ENCODE data around the gene FBXO42. TPM values are rescaled to one million over a fixed set of nuclear protein-coding genes. Genes with fewer than 3 reads are reported as not detected.

Gene FBXO42
- total and polyA plus RNA-seq, 2 donors (not counting 3 experiments of a cell fraction or from before 2014, with no cell fraction given) = 16.3 to 20.4 TPM

DNA sequence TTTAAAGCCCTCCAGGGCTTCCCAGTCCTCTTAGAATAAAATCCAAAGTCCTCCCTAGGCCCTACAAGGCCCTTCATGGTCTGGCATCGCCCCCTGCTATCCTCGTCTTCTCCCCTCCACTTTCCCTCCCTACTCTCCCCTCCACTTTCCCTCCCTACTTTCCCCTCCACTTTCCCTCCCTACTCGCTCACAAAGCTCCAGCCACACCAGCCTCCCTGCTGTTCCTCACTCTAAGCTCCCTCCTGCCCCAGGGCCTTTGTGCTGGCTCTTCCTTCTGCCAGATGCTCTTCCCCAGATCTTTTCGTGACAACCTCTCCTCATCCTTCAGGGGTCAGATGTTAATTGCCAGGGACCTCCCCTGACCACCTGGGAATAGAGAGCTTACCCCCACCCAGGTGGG, 152.6 kb downstream of the FBXO42 start:
- POLR2A ChIA-PET = interaction anchor here (0.6 kb wide), 1 partner anchor 134 kb away, joined by 8 read pairs; no protein-coding TSS in a partner anchor
- intact Hi-C loops (cut with micrococcal nuclease) = loop anchor here (10.0 kb wide), 1 partner anchor 245 kb away; the partner anchor contains the start of gene NECAP2
- CTCF ChIA-PET = interaction anchor here (0.7 to 2.1 kb wide), 3 partner anchors 9 to 164 kb away, joined by 3 to 10 read pairs (median 3); no protein-coding TSS in a partner anchor

More for the DNA sequence above, 152.6 kb downstream of the FBXO42 start:
- dilution Hi-C loops (cut with MboI; ENCODE audit: extremely low pct_ligation_motif_present, low sequenced_read_pairs) = no loop called here
- no peak for DNase-seq (ENCODE audit: low read depth, low spot score)
- Histone ChIP-seq H3K4me3 (replicated peaks in 1 of 3; ENCODE audit: insufficient read depth in 1 of 3, low read depth in 1 of 3, low read length in 3 of 3) (no peak overlapping the region), H4K20me1 (replicated peaks; ENCODE audit: control insufficient read depth, extremely low read depth, insufficient read depth, low read length) (no peaks in the 10 kb centered on the region), H2AFZ (ENCODE audit: low read depth, low read length) (no peak overlapping the region), H3K36me3 (ENCODE audit: control insufficient read depth in 2 of 2, extremely low read depth in 1 of 2, insufficient read depth in 2 of 2, low read length in 2 of 2) (no peaks in the 10 kb centered on the region), H3K4me1 (ENCODE audit: control insufficient read depth, extremely low read depth, insufficient read depth, low read length) (no peaks in the 10 kb centered on the region), H3K9ac (replicated peaks; ENCODE audit: extremely low read depth, insufficient read depth, low read length) (no peak overlapping the region), H3K4me2 (ENCODE audit: insufficient read depth, low read length) (no peak overlapping the region), H3K79me2 (ENCODE audit: control insufficient read depth, insufficient read depth, low read length) (no peaks in the 10 kb centered on the region), H3K27me3 (ENCODE audit: control insufficient read depth in 2 of 2, insufficient read depth in 2 of 2, low read length in 2 of 2) (no peaks in the 10 kb centered on the region), H3K9me3 (replicated peaks; ENCODE audit: control insufficient read depth, insufficient read depth, low read length) (no peaks in the 10 kb centered on the region), H3K9me1 (replicated peaks; ENCODE audit: control insufficient read depth, extremely low read depth, insufficient read depth, low read length) (no peaks in the 10 kb centered on the region), H3K27ac (ENCODE audit: insufficient read depth, low read depth, low read length) (no peak overlapping the region)
- no peak for TF ChIP-seq POLR2AphosphoS5 (IDR thresholded peaks at IDR 0.05; ENCODE audit: insufficient read depth, low read depth, low read length)
- no peak for TF ChIP-seq FOS (IDR thresholded peaks at IDR 0.05; ENCODE audit: borderline replicate concordance, insufficient read depth, low read length)
- no peak for TF ChIP-seq POLR2A (IDR thresholded peaks at IDR 0.05; ENCODE audit: low read depth, low read length)
- TF ChIP-seq EZH2 (IDR thresholded peaks at IDR 0.05; ENCODE audit: borderline replicate concordance, low read depth, low read length, severe bottlenecking) = no peak
- TF ChIP-seq CTCF (IDR thresholded peaks at IDR 0.05; ENCODE audit: extremely low read depth in 1 of 2, insufficient read depth in 1 of 2, low read depth in 1 of 2, low read length in 2 of 2) = no peak
- no peak for TF ChIP-seq MAX (IDR thresholded peaks at IDR 0.05; ENCODE audit: insufficient read depth, insufficient read length)
- TF ChIP-seq JUN (IDR thresholded peaks at IDR 0.05; ENCODE audit: borderline replicate concordance, insufficient read depth, insufficient read length, low read depth) = no peak
- TF ChIP-seq MYC (IDR thresholded peaks at IDR 0.05; ENCODE audit: low read depth, low read length) = no peak
- TF ChIP-seq GATA2 (IDR thresholded peaks at IDR 0.05; ENCODE audit: insufficient read depth, insufficient read length, low read depth, low read length) = no peak
- no TSS peak for BruUV-seq (replicated peaks)
- FAIRE-seq = no peak

Data from endothelial cell of umbilical vein (primary cell).